ENCODE data around the gene TPRX2.
"Not testable (repeated sequence)": the region's sequence is repeated elsewhere in the genome, so short reads cannot be mapped to it uniquely, and the experiment has no call there.

TPRX2 gene
- 0 reads per million in 3 experiments for total RNA-seq

GRCh38 chr19:47858646-47859285 is at the start of gene TPRX2:
Gene TPRX2 (plus strand): TSS chr19:47859235. CDS start chr19:47859247, 12 bp downstream.
- DNase-seq = not testable (repeated sequence)

GRCh38 chr19:47813304-47813994 is 45.6 kb upstream of the TPRX2 start:
- DNase-seq = peak; percentile 35

- no peak for DNase-seq
These were observed 45.1 kb upstream of the TPRX2 start for GRCh38 chr19:47813995-47814328.

GRCh38 chr19:47816270-47816669 is 42.8 kb upstream of the TPRX2 start:
- DNase-seq = not testable (repeated sequence)

GRCh38 chr19:47818221-47818620 is 40.8 kb upstream of the TPRX2 start:
- DNase-seq = not testable (repeated sequence)

- DNase-seq = no peak
These were observed 39.2 kb upstream of the TPRX2 start for GRCh38 chr19:47819858-47820257.

- DNase-seq = no peak
These were observed 38.6 kb upstream of the TPRX2 start for GRCh38 chr19:47820410-47820809.

- DNase-seq = no peak
These were observed 37.5 kb upstream of the TPRX2 start, which contains the start of gene CRX for GRCh38 chr19:47821460-47822020. Gene CRX (plus strand): TSS chr19:47821937. CDS start chr19:47834444, 12,507 bp downstream.

- no peak for DNase-seq
These were observed 34.6 kb upstream of the TPRX2 start for GRCh38 chr19:47824396-47824795.

GRCh38 chr19:47826800-47827199 is 32.2 kb upstream of the TPRX2 start:
- no peak for DNase-seq

- DNase-seq = no peak
These were observed 26.3 kb upstream of the TPRX2 start for GRCh38 chr19:47832723-47833122.

GRCh38 chr19:47836038-47836437 is 23.0 kb upstream of the TPRX2 start:
- DNase-seq = no peak

GRCh38 chr19:47839411-47839810 is 19.6 kb upstream of the TPRX2 start:
- no peak for DNase-seq

- DNase-seq = no peak
These were observed 19.1 kb upstream of the TPRX2 start for GRCh38 chr19:47839913-47840312.

- no peak for DNase-seq
These were observed 16.1 kb upstream of the TPRX2 start for GRCh38 chr19:47842941-47843340.

- DNase-seq = no peak
These were observed 10.6 kb upstream of the TPRX2 start for GRCh38 chr19:47848425-47848822.

- DNase-seq = no peak
These were observed 10.1 kb upstream of the TPRX2 start for GRCh38 chr19:47848823-47849473.

GRCh38 chr19:47853003-47853402 is 6.0 kb upstream of the TPRX2 start:
- no peak for DNase-seq

GRCh38 chr19:47854459-47854858 is 4.6 kb upstream of the TPRX2 start:
- DNase-seq = no peak

GRCh38 chr19:47858231-47858630 is 804 bp upstream of the TPRX2 start:
- not testable (repeated sequence) for DNase-seq

- DNase-seq = not testable (repeated sequence)
These were observed 803 bp downstream of the TPRX2 start for GRCh38 chr19:47859838-47860237.

- DNase-seq = no peak
These were observed 1.7 kb downstream of the TPRX2 start for GRCh38 chr19:47860602-47861297.

GRCh38 chr19:47861630-47862029 is 2.6 kb downstream of the TPRX2 start:
- DNase-seq = no peak

All from central memory CD4-positive, alpha-beta T cell (primary cell).